Gastrocnemius medialis (tissue), 4 donors: ENCODE results near the gene NABP1.

Experiments
- POLR2A ChIP-seq, 2 donors: fragments of 450-650 bp; IDR thresholded peaks; one replicate each; pipeline ENCODE4 v1.6.1; 2017; ENCODE audit warnings: antibody characterized with exemption in 2 of 2, mild to moderate bottlenecking in 2 of 2, moderate library complexity in 2 of 2
- TF ChIP-seq, protein P1 (sequence below), 5 experiments: fragments of 450-650 bp in 3 of 5; fragments of 200-600 bp in 2 of 5; sonication (generic) in 2 of 5; IDR thresholded peaks in 4 of 5; conservative IDR thresholded peaks in 1 of 5; 1 replicate in 4 of 5; 2 replicates in 1 of 5; pipeline ENCODE4 v1.5.1; 2016 to 2019; ENCODE audit warnings: antibody characterized with exemption in 5 of 5, mild to moderate bottlenecking in 3 of 5, moderate library complexity in 3 of 5

DNA sequence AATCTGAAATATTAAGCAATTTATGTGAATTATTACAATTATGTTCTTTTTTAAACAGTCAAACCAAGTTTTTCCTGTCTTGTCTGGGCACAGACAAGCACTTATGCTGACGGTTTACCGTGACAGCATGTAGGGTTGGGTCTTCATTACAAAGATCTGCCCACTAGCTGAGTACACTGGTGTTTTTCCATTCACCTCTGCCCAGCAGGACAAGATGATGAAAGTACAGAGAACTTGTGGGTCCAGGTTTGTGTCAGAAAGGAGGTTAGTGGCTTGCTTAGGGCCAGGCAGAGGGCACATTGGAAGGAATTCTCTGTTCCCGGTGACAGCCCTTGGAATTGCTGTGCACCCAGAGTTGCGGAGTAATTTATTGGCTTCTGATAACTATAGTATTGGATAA is 14.0 kb downstream of the NABP1 start:
- TF ChIP-seq, protein P1, sequence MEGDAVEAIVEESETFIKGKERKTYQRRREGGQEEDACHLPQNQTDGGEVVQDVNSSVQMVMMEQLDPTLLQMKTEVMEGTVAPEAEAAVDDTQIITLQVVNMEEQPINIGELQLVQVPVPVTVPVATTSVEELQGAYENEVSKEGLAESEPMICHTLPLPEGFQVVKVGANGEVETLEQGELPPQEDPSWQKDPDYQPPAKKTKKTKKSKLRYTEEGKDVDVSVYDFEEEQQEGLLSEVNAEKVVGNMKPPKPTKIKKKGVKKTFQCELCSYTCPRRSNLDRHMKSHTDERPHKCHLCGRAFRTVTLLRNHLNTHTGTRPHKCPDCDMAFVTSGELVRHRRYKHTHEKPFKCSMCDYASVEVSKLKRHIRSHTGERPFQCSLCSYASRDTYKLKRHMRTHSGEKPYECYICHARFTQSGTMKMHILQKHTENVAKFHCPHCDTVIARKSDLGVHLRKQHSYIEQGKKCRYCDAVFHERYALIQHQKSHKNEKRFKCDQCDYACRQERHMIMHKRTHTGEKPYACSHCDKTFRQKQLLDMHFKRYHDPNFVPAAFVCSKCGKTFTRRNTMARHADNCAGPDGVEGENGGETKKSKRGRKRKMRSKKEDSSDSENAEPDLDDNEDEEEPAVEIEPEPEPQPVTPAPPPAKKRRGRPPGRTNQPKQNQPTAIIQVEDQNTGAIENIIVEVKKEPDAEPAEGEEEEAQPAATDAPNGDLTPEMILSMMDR (IDR thresholded peaks at IDR 0.05 in 4 of 5, conservative IDR thresholded peaks at IDR 0.05 in 1 of 5) = no peak
- TF ChIP-seq POLR2A (IDR thresholded peaks at IDR 0.05) = no peak
